H9 (cell line): ENCODE results near the gene TTC13. TPM values are rescaled to one million over a fixed set of nuclear protein-coding genes. Genes with fewer than 3 reads are reported as not detected.

Experiments
- DNase-seq: peaks from one replicate; pipeline ENCODE4 v3.0.0-alpha.2; 2017
- H2AFZ ChIP-seq: one replicate; pipeline ENCODE4 v1.6.1; 2013; ENCODE audit warnings: mild to moderate bottlenecking, low read length, control low read depth, moderate library complexity
- H2AK5ac ChIP-seq: 2 replicates; pipeline ENCODE4 v1.6.1; 2013; ENCODE audit warnings: low read length, control low read depth, mixed read lengths; ENCODE audit not compliant: insufficient read length
- H2BK120ac ChIP-seq: one replicate; pipeline ENCODE4 v1.6.1; 2013; ENCODE audit warnings: low read depth, mild to moderate bottlenecking, low read length, control low read depth, inconsistent platforms; ENCODE audit not compliant: poor library complexity, severe bottlenecking
- H2BK12ac ChIP-seq: 2 replicates; pipeline ENCODE4 v1.6.1; 2013; ENCODE audit warnings: low read length, control low read depth, mixed read lengths, low read depth; ENCODE audit not compliant: insufficient read length
- H2BK15ac ChIP-seq: 2 replicates; pipeline ENCODE4 v1.6.1; 2013; ENCODE audit warnings: low read depth, low read length, control low read depth
- H2BK20ac ChIP-seq: one replicate; pipeline ENCODE4 v1.6.1; 2013; ENCODE audit warnings: low read depth, mild to moderate bottlenecking, low read length, control low read depth, inconsistent platforms; ENCODE audit not compliant: poor library complexity, severe bottlenecking
- H2BK5ac ChIP-seq: 2 replicates; pipeline ENCODE4 v1.6.1; 2013; ENCODE audit warnings: low read length, control low read depth, mixed read lengths; ENCODE audit not compliant: insufficient read length
- H3K14ac ChIP-seq: 2 replicates; pipeline ENCODE4 v1.6.1; 2013; ENCODE audit warnings: low read length, control low read depth; ENCODE audit not compliant: insufficient read depth
- H3K18ac ChIP-seq: 2 replicates; pipeline ENCODE4 v1.6.1; 2013; ENCODE audit warnings: low read depth, mild to moderate bottlenecking, mixed read lengths, low read length, control low read depth; ENCODE audit not compliant: insufficient read length
- H3K23ac ChIP-seq: 2 replicates; pipeline ENCODE4 v1.6.1; 2013; ENCODE audit warnings: low read length, control low read depth, mixed read lengths, low read depth; ENCODE audit not compliant: insufficient read length
- H3K23me2 ChIP-seq: 2 replicates; pipeline ENCODE4 v1.6.1; 2013; ENCODE audit warnings: low read depth, mild to moderate bottlenecking, mixed read lengths, low read length, control low read depth; ENCODE audit not compliant: insufficient read length, poor library complexity, severe bottlenecking
- H3K27ac ChIP-seq: 2 replicates; pipeline ENCODE4 v1.5.1; 2013; ENCODE audit warnings: low read length, control low read depth, mixed read lengths, low read depth; ENCODE audit not compliant: insufficient read length
- H3K27me3 ChIP-seq: 2 replicates; pipeline ENCODE4 v1.6.1; 2013; ENCODE audit warnings: low read length, control low read depth, inconsistent platforms; ENCODE audit not compliant: insufficient read depth
- H3K4ac ChIP-seq: 2 replicates; pipeline ENCODE4 v1.6.1; 2013; ENCODE audit warnings: low read depth, mild to moderate bottlenecking, control low read depth, inconsistent platforms, low read length, moderate library complexity
- H3K4me1 ChIP-seq: 2 replicates; pipeline ENCODE4 v1.6.1; 2013; ENCODE audit warnings: low read length, control low read depth, inconsistent platforms; ENCODE audit not compliant: insufficient read depth
- H3K4me2 ChIP-seq: 2 replicates; pipeline ENCODE4 v1.6.1; 2013; ENCODE audit warnings: low read length, control low read depth, mixed read lengths; ENCODE audit not compliant: insufficient read length, insufficient read depth
- H3K56ac ChIP-seq: 2 replicates; pipeline ENCODE4 v1.6.1; 2013; ENCODE audit warnings: low read depth, mild to moderate bottlenecking, mixed read lengths, low read length, control low read depth; ENCODE audit not compliant: insufficient read length
- H3K79me1 ChIP-seq: 2 replicates; pipeline ENCODE4 v1.6.1; 2013; ENCODE audit warnings: low read depth, mild to moderate bottlenecking, moderate library complexity, low read length, control low read depth, inconsistent platforms; ENCODE audit not compliant: insufficient read depth, poor library complexity, severe bottlenecking
- H3K79me2 ChIP-seq: 2 replicates; pipeline ENCODE4 v1.6.1; 2013; ENCODE audit warnings: low read length, control low read depth, inconsistent platforms; ENCODE audit not compliant: insufficient read depth
- H3K9ac ChIP-seq: 2 replicates; pipeline ENCODE4 v1.6.1; 2013; ENCODE audit warnings: low read length, control low read depth, mixed read lengths; ENCODE audit not compliant: insufficient read length; ENCODE audit errors: extremely low read depth
- H3K9me3 ChIP-seq: one replicate; pipeline ENCODE4 v1.6.1; 2013; ENCODE audit warnings: low read depth, low read length, inconsistent platforms; ENCODE audit not compliant: control insufficient read depth
- H3T11ph ChIP-seq: one replicate; pipeline ENCODE4 v1.6.1; 2013; ENCODE audit warnings: mild to moderate bottlenecking, low read length, control low read depth, inconsistent platforms
- H4K20me1 ChIP-seq: one replicate; pipeline ENCODE4 v1.6.1; 2013; ENCODE audit not compliant: control insufficient read depth, insufficient read length, insufficient read depth
- H4K5ac ChIP-seq: 2 replicates; pipeline ENCODE4 v1.6.1; 2013; ENCODE audit warnings: low read depth, mild to moderate bottlenecking, mixed read lengths, low read length, control low read depth; ENCODE audit not compliant: insufficient read length
- H4K8ac ChIP-seq: replicated peaks from 2 replicates; pipeline ENCODE4 v1.6.1; 2013; ENCODE audit warnings: low read length, control low read depth, mixed read lengths, low read depth; ENCODE audit not compliant: insufficient read length
- H4K91ac ChIP-seq: 2 replicates; pipeline ENCODE4 v1.6.1; 2013; ENCODE audit warnings: low read depth, mild to moderate bottlenecking, moderate library complexity, mixed read lengths, low read length, control low read depth; ENCODE audit not compliant: insufficient read length
- H3K27ac Mint-ChIP-seq, 3 experiments: 2 replicates in 2 of 3; 3 replicates in 1 of 3; pipeline ENCODE4 v1.8.0; 2020 to 2021; ENCODE audit warnings: mixed read lengths in 3 of 3, mild to moderate bottlenecking in 1 of 3, moderate library complexity in 1 of 3
- H3K27me3 Mint-ChIP-seq: 2 replicates; pipeline ENCODE4 v1.8.0; 2021; ENCODE audit warnings: low read depth, mild to moderate bottlenecking, moderate library complexity, mixed read lengths
- H3K36me3 Mint-ChIP-seq, 3 experiments: 2 replicates in 2 of 3; 3 replicates in 1 of 3; pipeline ENCODE4 v1.8.0; 2020 to 2021; ENCODE audit warnings: low read depth in 3 of 3, mixed read lengths in 3 of 3; ENCODE audit not compliant: insufficient read depth in 1 of 3
- H3K4me1 Mint-ChIP-seq, 2 experiments: 2 replicates each; pipeline ENCODE4 v1.8.0; 2020; ENCODE audit warnings: mixed read lengths in 2 of 2
- H3K4me3 Mint-ChIP-seq, 2 experiments: 2 replicates in 1 of 2; 3 replicates in 1 of 2; pipeline ENCODE4 v1.8.0; 2020 to 2021; ENCODE audit warnings: mild to moderate bottlenecking in 2 of 2, mixed read lengths in 2 of 2, moderate library complexity in 1 of 2
- H3K9me3 Mint-ChIP-seq, 2 experiments: 2 replicates in 1 of 2; 3 replicates in 1 of 2; pipeline ENCODE4 v1.8.0; 2020; ENCODE audit warnings: mild to moderate bottlenecking in 2 of 2, mixed read lengths in 2 of 2, moderate library complexity in 1 of 2
- WGBS: extraction: QIAGEN DNeasy Blood & Tissue Kit; methylation state at CpG from one replicate; pipeline ENCODE4 v1.1.7; 2013; ENCODE audit warnings: missing lambda C conversion rate, low lambda C conversion rate, mixed read lengths; ENCODE audit not compliant: insufficient read length; ENCODE audit errors: extremely low coverage; 5-methylcytosine and 5-hydroxymethylcytosine counted together
- total RNA-seq: library from RNA; stranded (reverse); gene quantifications from 2 replicates; pipeline ENCODE4 v1.2.1, GENCODE V29; 2021
- TF ChIP-seq, protein P1 (sequence below): fragments of 200-600 bp; sonication (generic); conservative IDR thresholded peaks from 3 replicates; pipeline ENCODE4 v1.8.0; 2021; ENCODE audit warnings: antibody characterized with exemption, mild to moderate bottlenecking

The TTC13 gene
- total RNA-seq, 1 experiment from 2014 or later = 7.6 TPM

- Histone ChIP-seq H3K4me2 (no peak overlapping the region), H4K5ac (no peak overlapping the region), H3K27ac (no peak overlapping the region), H2AFZ (no peak overlapping the region), H3K23ac (no peak overlapping the region), H4K20me1 (no peaks in the 10 kb centered on the region), H4K91ac (no peak overlapping the region), H3T11ph (no peak overlapping the region), H3K79me2 (no peaks in the 10 kb centered on the region; the same call in 1 of the 2 replicates), H3K9ac (no peak overlapping the region), H3K27me3 (peaks cover 5% of the 10 kb centered on the region), H4K8ac (no peak overlapping the region), H2BK5ac (no peak overlapping the region), H3K79me1 (no peaks in the 10 kb centered on the region), H2BK120ac (no peak overlapping the region), H2AK5ac (no peak overlapping the region), H3K4ac (no peak overlapping the region), H3K14ac (no peak overlapping the region), H2BK15ac (no peak overlapping the region), H3K9me3 (no peaks in the 10 kb centered on the region), H2BK12ac (no peak overlapping the region), H3K4me1 (no peaks in the 10 kb centered on the region), H3K18ac (no peak overlapping the region), H3K23me2 (peaks cover 16% of the 10 kb centered on the region), H3K56ac (no peak overlapping the region), H2BK20ac (no peak overlapping the region)
- peaks cover 19% of the 10 kb centered on the region for H3K27me3 Mint-ChIP-seq
- peaks cover 39 to 48% of the 10 kb centered on the region in 2 experiments for H3K4me1 Mint-ChIP-seq
- no peak for DNase-seq
- peaks cover 0 to 7% (median 4%) of the 10 kb centered on the region in 3 experiments; a peak in 4 of 7 replicates for H3K36me3 Mint-ChIP-seq
- no peaks in the 10 kb centered on the region for H3K9me3 Mint-ChIP-seq
- TF ChIP-seq, protein P1, sequence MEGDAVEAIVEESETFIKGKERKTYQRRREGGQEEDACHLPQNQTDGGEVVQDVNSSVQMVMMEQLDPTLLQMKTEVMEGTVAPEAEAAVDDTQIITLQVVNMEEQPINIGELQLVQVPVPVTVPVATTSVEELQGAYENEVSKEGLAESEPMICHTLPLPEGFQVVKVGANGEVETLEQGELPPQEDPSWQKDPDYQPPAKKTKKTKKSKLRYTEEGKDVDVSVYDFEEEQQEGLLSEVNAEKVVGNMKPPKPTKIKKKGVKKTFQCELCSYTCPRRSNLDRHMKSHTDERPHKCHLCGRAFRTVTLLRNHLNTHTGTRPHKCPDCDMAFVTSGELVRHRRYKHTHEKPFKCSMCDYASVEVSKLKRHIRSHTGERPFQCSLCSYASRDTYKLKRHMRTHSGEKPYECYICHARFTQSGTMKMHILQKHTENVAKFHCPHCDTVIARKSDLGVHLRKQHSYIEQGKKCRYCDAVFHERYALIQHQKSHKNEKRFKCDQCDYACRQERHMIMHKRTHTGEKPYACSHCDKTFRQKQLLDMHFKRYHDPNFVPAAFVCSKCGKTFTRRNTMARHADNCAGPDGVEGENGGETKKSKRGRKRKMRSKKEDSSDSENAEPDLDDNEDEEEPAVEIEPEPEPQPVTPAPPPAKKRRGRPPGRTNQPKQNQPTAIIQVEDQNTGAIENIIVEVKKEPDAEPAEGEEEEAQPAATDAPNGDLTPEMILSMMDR = no peak
- no CpG with 5 or more reads among the region's 8 CpGs for WGBS
- no peak overlapping the region for H3K4me3 Mint-ChIP-seq
- H3K27ac Mint-ChIP-seq = no peak overlapping the region
Observed at GRCh38 chr1:230865062-230865817, 113.4 kb downstream of the TTC13 start.
